CD4-positive, alpha-beta T cell treated with Interleukin-4 for 4 hours (primary cell): ENCODE data around the gene VASH1.

ENCODE experiments used
- DNase-seq: peaks from one replicate; pipeline ENCODE4 v3.0.0-alpha.2; 2020

Gene VASH1

GRCh38 chr14:76786601-76787000 is 25.3 kb downstream of the VASH1 start:
- DNase-seq: no peak

- no peak for DNase-seq
Measured at GRCh38 chr14:76792422-76792821, 31.2 kb downstream of the VASH1 start.

DNA sequence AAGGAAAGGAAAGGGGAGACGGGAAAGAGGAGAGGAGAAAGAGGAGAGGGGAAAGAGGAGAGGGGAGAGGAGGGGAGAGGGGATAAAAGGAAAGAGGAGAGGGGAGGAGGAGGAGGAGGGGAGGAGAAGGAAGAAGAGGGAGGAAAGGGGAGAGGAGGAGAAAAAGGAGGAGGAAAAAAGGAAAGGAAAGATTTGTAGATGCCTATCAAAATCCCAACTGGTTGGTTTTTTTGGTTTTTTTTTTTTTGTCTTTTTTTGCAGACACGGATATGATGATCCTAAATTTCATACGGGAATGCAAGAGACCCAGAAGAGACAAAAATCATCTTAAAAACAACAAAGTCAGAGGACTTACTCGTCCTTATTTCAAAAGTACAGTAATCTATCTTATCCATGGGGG is 32.1 kb downstream of the VASH1 start:
- DNase-seq: no peak

DNA sequence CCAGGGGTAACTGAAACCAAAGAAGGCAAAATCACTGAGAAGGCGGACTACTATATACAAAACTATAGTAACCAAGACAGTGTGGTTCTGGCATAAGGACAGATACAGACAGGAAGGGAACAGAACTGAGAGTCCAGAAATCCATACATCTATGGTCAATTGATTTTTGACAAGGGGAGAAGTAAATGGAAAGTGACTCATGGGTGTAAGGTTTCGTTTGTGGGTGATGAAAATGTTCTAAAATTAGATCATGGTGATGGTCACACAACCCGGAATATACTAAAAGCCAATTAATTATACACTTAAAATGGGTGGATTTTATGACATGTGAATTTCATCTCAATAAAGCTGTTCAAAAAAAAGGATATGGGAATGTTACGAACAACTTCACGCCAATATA is 32.7 kb downstream of the VASH1 start:
- DNase-seq: no peak

DNA sequence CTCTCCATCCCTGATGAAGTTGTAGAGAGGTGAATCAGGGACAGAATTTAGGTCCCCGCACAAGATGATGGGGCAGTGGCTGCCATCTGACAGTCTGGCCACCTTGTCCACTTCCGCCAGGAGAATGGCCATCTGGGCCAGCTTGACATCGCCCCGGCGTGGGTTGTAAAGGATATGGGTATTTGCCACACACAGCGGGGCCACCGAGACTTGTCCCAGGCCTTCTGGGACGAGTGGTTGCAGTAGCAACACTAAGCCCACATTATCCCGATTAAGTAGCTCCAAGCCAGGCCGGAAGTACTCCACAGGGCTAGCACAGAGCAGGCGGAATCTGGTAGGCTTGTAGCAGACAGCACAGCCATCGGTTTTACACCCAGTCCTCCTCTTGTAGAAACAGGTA is 45.2 kb downstream of the VASH1 start:
- DNase-seq: no peak

GRCh38 chr14:76808011-76808410 is 46.7 kb downstream of the VASH1 start:
- DNase-seq: no peak

- DNase-seq: no peak
Measured at GRCh38 chr14:76808990-76809389, 47.7 kb downstream of the VASH1 start.

DNA sequence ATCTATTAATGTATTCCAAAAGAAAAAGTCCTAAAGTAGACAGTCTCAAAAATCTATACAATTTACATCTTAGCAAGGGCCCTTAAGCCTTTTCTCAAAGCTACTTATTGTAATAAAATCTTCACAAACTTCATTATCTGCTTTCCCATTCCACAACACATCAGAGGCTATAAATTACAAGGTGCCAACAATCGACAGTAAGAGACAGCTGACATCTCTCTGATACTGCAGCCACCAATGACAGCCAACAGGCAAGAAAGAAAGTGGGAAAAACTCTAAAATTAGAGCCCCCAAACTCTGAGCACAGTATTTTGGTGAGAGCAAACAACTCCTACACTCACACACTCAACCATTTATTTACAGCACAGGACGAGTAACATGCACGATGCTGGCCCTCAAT is 49.3 kb downstream of the VASH1 start:
- DNase-seq: no peak

DNA sequence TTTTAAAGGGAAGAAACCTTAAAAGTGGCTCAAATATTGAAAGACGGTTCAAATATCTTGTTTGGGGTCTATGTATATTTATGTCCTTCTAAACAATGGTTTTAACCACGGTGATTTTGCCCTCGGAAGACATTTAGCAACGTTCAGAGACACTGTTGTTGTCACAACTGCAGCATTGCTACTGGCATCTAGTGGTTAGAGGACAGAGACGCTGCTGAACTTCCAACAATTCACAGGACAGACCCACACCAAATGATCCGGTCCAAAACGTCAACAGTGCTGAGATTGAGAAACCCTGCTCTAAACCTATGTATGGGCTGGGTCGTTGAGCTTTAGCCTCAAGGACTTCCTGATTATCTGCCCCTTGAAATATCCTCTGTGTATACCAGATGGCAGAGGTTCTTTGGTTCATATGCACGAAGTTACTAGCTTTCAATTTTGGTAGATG is 49.7 kb downstream of the VASH1 start:
- peak; percentile 24 for DNase-seq

DNA sequence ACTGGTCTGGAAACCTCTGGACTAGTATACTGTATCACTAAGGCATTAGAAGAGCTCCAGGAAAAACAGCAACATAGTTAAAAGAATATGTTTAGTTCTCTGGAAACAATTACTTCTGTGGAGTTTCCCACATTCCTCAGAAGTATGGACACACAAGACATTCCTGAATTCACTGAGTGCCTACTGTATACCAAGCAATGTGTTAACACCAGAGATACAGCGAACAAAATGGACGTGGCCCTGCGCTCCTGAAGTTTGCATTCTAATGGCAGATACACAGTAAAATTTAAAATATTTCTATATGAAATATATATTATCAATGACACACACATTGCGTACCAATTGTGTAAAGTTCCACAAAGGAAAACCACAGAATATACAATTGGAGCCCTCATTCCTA is 50.3 kb downstream of the VASH1 start:
- no peak for DNase-seq

- DNase-seq: no peak
Measured at GRCh38 chr14:76812093-76812421, 50.8 kb downstream of the VASH1 start.

GRCh38 chr14:76812422-76813383 is 51.4 kb downstream of the VASH1 start, which contains the start of gene ANGEL1:
TSS of gene ANGEL1 (minus strand) at chr14:76812882. CDS start at chr14:76812827, 55 bp downstream.
- DNase-seq: peak; percentile 97

DNA sequence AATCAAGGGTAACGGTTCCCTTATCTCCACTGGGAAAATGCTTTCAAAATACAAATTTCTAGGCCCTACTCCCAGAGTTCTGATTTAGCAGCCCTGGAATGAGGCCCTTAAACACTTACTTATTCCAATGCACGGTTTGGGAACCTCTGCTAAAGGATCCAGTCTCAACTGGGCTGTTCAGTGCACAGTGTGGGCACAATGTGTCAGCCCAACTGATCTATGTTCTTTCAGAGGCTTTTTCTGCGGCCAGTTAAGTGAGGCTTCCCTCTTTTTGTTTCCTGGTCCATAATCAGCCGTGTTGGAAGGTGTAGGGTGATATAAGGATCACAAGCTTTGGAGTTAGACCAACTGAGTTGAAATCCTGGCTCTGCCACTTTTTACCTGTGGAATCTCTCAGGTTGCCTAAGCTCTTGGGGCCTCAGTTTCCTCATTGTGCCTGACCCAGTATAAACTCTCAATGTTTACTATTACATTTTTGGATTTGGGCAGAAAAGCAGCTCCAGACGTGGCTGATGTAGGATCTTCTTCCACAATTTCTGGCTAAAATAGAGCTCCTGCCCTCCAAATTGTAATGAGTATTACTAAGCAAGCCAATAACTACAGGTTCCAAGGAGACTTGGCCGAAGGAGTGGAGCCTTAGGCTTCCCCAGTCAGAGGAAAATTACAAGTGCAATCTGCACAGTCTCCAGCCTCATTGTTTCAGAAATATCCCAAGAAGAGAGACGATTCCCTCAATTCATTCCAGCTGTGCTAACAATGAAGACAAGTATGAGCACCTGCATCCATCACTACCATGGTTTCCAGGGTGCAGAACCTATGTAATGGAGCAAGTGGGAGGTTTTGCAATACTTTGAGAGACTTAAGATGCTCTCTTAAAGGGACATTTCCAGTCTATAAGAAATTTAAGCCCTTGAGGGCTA is 53.7 kb downstream of the VASH1 start:
- no peak for DNase-seq

GRCh38 chr14:76820700-76821099 is 59.4 kb downstream of the VASH1 start:
- no peak for DNase-seq

DNA sequence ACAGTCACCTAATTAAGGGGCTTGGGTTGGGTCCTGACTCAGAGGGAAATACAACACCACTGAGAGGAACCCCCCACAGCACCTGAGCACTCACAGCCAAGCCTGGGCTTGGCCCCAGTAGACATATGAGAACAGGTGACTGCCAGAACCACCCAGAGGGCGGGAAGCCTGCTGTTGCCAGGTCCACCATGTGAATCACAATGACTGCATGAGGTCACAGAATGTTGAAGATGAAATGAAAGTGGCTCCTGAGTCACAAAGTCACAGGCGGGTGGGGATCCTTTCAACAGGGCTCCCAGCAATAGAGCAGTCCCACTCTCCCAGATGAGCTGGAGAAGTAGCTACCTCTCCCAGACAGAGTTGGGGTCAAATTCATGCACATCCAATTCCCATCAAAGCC is 64.9 kb downstream of the VASH1 start, which contains the start of gene LRRC74A:
LRRC74A (plus strand) TSS at position 287 of the 400 bp plus-strand sequence. CDS start 290 bp downstream, outside the sequence.
- no peak for DNase-seq

DNA sequence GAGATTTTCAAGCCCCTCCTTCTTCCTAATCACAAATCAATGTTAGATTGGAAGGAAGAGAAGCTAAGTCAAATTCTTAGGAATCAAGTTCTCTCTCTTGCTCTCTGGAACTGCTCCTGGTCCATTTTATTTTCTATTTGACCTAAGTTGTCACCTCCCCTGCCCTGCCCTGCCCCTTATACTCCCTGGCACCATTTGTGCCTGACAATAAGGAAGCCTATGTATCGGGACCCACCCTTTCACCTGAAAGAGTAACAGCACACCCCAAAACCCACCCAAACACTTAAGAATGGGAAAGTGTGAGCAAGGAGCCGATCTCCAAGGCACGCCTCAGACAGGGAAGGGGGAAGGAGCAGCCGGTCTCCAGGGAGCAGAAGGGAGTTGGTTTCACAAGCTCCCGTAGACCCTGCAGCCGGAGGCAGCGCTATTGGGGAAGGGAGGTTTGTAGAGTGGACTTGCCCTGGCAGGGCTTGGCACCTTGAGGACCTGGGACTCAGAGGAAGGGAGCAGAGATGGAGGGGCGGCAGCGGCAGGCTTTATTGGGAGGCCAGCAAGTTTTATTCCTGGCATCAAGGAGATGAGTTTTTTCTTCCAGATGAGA is 66.5 kb downstream of the VASH1 start:
- no peak for DNase-seq

GRCh38 chr14:76828339-76829012 is 67.2 kb downstream of the VASH1 start:
- DNase-seq: no peak

GRCh38 chr14:76829013-76829365 is 67.7 kb downstream of the VASH1 start:
- DNase-seq: no peak

DNA sequence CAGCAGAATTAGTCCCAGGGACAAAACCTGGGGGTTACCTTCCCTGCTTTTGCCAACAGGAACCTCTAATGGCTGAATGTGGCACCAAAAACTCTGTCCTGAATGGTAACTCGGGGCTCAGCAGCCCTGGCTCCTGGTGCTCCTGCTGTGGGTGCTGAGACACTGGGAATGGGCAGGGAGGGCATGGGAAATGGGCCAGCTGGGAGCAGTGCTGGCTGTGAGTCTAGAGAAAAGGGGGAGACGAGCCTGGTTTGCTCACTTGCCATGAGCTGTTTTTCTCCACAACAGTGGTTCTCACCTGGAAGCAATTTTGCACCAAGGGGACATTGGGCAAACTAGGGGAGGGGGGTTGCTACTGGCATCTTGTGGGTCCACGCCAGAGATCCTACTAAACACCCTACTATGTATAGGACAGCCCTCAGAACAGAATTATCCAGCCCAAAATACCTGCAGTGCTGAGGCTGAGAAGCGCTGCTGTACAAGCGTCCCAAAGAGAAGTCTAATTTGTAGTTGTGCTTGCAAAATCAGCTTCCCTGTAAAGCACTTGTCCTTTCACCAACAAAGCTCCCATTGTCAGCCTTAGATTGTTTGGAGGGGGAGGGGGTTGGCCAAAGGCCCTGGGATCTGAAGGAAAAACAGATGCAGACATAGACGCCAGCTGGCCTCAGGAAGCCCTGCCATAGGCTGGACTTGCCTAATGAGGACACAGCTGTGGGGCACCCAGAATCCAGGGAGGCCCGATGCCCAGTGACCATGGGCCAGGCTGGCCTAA is 68.6 kb downstream of the VASH1 start:
- no peak for DNase-seq

- no peak for DNase-seq
Measured at GRCh38 chr14:76830556-76830955, 69.3 kb downstream of the VASH1 start.

GRCh38 chr14:76832503-76832988 is 71.3 kb downstream of the VASH1 start:
- DNase-seq: no peak
